GM08714 (cell line): ENCODE measurements around the gene VPS8.

ENCODE experiments used
- H3K4me3 ChIP-seq: fragments of 200-500 bp; sonication (Bioruptor generic); 2 replicates; pipeline ENCODE4 v1.5.1; 2014; ENCODE audit warnings: mild to moderate bottlenecking, low read length, inconsistent platforms
- ZNF274 ChIP-seq: IDR thresholded peaks from 2 replicates; pipeline ENCODE4 v1.6.1; 2012; ENCODE audit warnings: mild to moderate bottlenecking, low read depth, low read length

VPS8 gene

DNA sequence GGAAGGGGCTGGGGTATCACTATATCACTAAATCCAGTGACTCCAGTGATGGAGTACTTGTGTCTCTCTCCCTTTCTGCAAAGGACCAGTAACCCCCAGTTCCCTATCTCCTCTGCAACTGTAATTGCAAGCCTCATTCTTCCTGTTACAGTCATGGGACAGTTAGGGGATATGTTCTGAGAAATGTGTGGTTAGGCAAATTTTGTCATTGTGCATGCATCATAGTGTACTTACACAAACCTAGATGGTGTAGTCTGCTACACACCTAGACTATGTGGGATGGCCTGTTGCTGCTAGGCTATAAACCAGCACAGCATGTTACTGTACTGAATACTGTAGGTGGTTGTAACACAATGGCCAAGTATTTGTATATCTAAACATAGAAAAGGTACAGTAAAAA, 2.2 kb downstream of the VPS8 start:
- H3K4me3 ChIP-seq: no peak overlapping the region
- no peak for TF ChIP-seq ZNF274

DNA sequence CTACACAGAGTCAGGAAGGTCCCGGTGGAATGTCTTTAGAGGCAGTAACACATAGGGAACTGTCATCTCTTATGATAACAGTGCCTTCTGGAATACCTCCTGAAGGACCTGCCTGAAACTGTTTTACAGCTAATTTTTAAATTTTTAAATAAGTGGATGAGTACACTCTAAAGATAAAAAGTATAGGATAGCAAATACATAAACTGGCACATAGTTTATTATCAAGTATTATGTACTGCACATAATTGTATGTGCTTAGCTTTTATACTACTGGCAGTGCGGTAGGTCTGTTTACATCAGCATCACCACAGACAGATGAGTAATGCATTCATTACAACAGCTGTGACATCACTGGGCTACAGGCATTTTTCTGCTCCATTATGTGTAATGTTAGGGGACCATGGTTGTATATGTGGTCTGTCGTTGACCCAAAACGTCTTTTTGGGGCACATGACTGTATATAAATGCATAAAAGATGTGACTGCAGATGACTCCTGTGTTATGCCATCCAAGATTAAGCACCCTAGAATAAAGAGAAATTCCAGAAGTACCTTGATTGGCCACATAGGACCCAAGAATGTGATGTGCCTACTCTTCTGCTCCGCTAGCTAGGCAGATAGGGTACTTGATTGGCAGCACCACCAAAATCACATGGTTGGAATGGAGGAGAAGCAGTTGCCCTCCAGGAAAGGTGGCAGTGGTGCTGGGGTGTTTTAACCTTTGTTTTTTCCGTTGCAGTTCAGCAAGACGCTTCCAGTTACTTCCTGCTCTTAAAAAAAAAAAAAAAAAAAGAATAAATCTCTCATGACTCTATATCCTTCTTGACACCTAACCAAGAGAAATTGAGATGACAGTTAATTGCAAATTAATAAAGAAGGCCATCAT, 3.3 kb downstream of the VPS8 start:
- TF ChIP-seq ZNF274: no peak
- H3K4me3 ChIP-seq: no peak overlapping the region

DNA sequence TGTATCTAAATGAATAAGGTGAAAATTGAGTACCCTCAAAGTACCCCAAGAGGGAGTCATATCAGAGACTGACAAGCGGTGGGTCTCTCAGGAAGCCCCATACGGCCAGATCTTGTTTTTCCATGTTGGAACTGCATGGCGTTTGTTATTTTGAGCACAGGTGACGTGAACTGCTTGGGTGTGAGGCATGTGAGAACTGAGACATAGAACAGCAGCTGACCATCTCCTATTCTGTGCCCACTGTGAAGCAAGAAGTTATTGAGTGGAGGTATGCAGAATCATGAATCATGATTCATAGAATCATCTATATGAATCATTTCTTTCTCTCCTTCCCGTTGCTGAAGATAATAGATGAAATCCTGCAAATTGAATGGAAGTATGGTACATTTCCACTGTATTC, 4.6 kb downstream of the VPS8 start:
- no peak overlapping the region for H3K4me3 ChIP-seq
- TF ChIP-seq ZNF274: no peak

DNA sequence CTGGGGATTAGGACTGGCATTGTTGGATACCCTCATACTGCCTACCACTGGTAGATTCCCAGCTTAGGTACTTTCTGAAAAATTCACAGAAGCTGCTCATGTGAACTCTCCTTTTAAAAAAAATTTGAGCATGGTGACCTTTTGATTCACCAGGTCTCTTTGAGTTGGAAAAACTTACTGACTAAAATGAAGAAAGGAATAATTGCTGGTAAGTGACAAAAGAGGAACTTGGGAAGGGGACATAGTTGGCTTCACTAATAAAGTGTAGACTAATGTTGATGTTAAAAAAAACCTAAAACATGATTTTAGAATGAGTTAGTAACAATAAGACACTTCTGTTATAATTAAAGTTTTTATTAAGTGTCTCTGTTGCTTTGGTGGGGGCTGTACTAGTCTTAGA, 8.6 kb downstream of the VPS8 start:
- H3K4me3 ChIP-seq: no peak overlapping the region
- no peak for TF ChIP-seq ZNF274

DNA sequence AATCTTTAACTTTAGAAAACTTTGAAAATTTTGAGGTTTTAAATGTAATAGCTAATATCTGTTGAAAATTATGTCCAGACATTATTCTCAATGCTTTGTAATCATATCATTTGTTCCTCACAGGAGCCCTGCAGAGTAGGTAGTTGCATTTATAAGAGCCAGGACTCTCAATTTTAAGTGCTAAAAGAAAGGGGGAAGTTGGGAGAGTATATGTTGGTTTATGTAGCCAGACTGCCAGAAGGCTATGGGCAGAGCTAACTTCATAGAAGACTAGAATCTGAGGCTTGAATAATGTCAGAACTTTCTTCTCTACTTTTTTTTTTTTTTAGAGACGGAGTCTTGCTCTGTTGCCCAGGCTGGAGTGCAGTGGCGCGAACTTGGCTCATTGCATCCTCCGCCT, 9.1 kb downstream of the VPS8 start:
- no peak for TF ChIP-seq ZNF274
- H3K4me3 ChIP-seq: no peak overlapping the region

DNA sequence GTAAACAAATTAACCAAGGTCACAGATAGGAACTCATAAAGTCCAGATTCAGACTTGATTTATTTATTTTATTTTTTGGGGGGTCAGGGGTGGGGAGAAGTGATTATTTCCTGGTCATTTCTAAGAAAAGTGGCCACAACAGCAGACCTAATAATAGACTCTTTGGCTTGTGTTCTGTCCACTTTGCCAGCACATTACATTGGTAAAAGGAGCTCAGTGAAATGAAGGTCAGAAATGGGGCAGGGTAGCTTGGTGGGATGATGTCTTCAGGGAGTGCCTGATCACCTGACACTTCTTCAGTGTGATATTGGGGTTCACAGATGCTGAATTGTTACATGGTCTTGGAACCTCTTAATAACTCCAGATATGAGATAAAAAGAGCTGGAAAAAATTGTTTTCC, 10.1 kb downstream of the VPS8 start:
- TF ChIP-seq ZNF274: no peak
- no peak overlapping the region for H3K4me3 ChIP-seq

DNA sequence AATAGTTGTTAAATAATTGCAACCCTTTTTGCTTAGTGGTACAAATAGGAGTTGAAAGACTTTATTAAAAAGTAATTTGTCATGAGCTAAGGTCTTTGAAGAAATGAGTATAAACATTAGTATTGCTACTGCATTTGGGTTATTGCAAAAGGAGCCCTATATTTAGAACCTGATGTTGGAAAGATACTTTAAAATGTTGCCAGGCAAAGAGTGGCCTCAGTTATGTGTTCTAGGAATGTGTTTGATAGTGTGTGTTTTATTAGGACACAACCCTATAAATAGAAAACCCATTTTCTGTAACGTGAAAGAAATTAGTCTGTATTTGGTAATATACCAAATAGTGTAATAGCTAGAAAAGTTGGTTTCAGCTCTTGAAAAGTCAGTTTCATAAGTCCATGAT, 10.7 kb downstream of the VPS8 start:
- H3K4me3 ChIP-seq: no peak overlapping the region
- TF ChIP-seq ZNF274: no peak

DNA sequence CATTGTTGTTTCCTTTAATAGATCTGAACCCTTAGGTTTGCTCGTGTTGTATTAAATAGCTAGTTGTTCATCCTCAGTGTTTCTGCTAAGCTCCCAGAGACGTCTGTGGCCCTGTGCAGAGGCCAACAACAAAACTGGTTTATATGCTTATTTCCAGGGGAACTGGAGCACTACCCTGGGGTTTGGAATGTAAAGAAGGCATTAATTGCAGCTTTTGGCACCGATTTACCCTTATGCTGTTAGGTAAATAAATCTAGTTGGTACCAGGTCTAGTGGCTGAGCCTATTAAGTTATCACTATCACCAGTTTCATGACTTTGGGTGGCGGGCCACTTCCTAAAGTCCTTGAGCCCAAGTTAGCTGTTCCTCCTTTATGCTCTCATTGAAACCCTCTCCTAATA, 12.0 kb downstream of the VPS8 start:
- no peak for TF ChIP-seq ZNF274
- no peak overlapping the region for H3K4me3 ChIP-seq

DNA sequence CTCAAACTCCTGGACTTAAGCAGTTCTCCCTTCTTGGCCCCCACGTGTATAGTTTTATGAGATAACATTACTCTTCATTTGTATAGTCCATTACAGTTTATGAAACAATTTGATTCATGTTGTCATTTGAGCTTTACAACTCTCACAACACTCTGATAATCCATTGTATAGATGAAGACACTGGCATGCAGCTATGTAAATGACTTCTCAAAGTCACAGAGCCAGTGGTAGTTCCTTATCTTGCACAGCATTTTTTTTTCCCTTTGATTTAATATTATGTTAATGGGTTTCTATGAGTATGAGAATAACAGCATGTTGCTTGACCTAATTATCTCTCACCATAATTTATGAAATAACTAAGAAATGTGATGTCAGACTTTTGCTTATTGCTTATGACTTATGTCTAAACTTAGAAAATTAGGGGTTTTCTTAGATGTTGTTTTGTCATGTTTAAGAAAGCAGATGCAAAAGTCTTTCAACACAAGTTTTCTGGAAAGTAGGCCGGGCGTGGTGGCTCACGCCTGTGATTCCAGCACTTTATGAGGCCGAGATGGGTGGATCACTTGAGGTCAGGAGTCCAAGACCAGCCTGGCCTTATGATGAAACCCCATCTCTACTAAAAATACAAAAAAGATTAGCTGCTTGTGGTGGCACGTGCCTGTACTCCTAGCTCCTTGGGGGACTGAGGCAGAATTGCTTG, 13.3 kb downstream of the VPS8 start:
- no peak for TF ChIP-seq ZNF274
- no peak overlapping the region for H3K4me3 ChIP-seq

DNA sequence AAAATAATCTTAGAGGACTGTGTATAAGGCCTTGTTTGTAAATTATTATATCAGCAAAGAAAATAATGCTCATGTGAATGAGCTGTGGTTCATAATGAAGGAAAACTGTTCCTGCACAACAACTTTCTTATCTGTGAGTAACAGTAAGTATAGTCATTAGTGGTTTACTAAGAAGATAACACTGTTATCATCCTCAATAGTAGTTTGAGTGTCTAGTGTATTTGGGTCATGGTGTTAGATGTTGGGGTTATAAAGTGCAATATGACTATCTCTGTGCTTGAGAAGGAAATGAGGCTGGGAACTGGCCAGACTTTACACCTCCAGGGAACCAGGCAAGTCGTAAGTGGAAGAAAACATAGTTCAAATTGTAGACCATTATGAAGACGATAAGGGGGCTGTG, 15.6 kb downstream of the VPS8 start:
- H3K4me3 ChIP-seq: no peak overlapping the region
- TF ChIP-seq ZNF274: no peak

DNA sequence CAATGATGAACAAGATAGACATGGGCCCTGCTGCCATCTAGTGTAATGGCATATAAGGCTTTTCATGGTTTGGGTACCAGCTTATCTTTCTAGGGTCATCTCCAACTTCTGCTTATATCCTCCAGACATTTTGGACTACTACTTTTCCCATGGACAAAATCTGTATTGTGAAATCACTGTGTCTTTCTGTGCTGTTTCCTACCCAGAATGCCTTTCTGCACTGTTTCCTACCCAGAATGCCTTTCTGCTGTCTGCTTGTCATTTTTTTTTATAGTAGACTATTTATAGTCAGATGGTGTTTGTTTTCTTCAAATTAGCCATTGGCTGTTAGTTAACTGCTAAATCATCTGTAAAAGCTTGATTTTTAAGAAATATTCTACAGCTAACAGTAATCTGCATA, 20.1 kb downstream of the VPS8 start:
- no peak for TF ChIP-seq ZNF274
- H3K4me3 ChIP-seq: no peak overlapping the region

DNA sequence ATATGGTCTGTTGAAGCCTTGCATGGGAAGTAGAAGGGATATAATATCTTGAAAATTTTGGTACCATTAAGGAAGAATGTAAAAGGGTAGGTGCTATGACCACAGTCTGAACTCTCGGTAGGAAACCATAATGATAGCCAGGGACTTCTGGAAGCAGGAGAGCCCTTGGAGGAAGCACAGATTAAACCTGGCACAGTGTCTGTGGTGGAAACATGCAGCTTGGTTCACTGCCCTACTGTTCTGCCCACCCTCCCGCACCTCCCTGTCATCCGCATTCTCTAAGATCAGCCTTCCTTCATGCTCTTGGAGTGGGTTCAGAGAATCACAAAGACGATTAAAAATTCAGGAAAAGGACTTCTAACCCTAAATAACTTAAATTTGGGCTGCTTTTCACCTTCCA, 20.9 kb downstream of the VPS8 start:
- H3K4me3 ChIP-seq: no peak overlapping the region
- no peak for TF ChIP-seq ZNF274

DNA sequence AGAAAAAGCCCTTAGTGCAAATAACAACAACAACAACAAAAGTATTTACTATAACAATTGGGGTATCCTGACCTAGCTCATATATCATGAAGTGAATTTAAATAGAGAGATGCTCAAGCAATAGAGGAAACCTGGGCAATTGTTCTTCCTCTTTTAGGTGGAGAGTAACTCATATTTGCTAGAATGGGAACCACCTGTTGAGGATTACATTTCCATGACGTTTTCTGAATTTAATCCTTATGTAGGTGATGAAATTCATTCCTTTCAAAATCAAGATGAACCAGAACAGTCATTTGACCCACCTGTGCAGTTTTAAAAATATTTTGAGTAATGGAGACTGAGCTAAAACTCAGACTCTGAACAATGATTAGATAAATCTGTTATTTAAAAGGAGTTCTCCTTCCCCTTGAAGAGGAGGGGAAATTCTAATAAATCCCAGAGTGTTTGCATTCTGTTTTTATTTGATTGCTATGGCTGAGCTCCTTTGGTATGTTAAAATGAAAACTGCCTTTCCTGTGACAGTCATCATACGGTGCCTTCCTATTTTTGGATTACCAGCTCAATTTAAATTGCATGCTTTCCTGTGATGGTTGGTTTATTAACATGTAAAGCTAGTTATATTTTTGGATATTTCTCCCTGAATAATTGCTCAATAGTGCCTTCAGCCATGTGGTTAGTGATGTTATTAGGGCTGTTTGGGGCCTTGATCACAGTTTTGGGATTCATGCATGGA, 24.3 kb downstream of the VPS8 start:
- TF ChIP-seq ZNF274: no peak
- no peak overlapping the region for H3K4me3 ChIP-seq

DNA sequence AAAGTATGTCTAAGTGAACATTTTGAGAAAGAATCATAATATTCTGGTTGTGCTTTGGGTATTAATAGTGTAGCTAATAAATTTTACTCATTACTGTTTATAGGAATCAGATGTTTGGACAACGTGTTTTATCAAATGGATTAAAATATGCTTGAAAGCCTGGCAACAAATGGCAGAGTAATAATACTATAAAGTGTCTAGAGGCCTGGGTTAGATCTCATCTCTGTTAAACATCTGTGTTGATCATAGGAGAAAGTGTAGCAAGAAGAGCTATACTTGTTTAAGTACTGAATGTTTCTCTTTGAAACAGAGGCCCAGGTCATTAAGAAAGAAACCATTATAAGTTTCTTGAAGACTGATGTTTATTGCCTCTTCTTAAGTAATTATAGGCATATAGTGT, 30.5 kb downstream of the VPS8 start:
- no peak for TF ChIP-seq ZNF274
- H3K4me3 ChIP-seq: no peak overlapping the region

DNA sequence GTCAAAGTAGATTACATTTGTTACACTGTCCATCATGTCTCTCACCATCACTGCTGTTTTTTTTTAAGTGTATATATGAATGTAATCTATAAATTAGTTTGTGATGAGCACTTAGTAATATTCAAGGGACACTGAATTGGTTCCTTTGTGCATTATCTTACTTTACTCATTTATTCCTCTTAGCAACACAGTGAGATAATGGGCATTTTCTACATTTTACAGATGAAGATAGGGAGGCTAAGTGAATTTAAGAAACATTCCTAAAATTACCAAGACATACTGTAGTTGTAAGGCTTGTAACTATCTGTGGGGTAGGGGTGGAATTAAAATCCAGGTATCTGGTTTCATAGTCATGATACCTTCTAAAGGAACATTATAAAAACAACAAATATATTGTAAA, 33.9 kb downstream of the VPS8 start:
- H3K4me3 ChIP-seq: no peak overlapping the region
- TF ChIP-seq ZNF274: no peak
